GM18508 (cell line): ENCODE data around the gene CACNG8.
"Not testable (repeated sequence)": the region's sequence is repeated elsewhere in the genome, so short reads cannot be mapped to it uniquely, and the experiment has no call there.

ENCODE experiments used
- ATAC-seq: cut with Tn5 transposase; IDR thresholded peaks from one replicate; pipeline ENCODE4 v1.9.1; 2021; ENCODE audit warnings: moderate number of reproducible peaks; ENCODE audit not compliant: insufficient read depth, unreplicated experiment

The CACNG8 gene

DNA sequence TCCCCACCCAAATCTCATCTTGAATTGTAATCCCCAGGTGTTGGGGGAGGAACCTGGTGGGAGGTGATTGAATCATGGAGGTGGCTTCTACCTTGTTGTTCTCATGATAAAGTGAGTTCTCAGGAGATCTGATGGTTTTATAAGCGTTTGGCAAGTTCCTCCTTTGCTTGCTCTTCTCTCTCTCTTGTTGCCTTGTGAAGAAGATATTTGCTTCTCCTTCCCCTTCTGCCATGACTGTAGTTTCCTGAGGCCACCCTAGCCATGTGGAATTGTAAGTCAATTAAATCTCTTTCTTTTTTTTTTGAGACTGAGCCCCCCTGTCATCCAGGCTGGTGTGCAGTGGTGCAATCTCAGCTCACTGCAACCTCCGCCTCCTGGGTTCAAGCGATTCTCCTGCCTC lies 66.6 kb downstream of the CACNG8 start:
- no peak for ATAC-seq

- ATAC-seq = no peak
Observed at GRCh38 chr19:54029930-54030490, 67.3 kb downstream of the CACNG8 start.

DNA sequence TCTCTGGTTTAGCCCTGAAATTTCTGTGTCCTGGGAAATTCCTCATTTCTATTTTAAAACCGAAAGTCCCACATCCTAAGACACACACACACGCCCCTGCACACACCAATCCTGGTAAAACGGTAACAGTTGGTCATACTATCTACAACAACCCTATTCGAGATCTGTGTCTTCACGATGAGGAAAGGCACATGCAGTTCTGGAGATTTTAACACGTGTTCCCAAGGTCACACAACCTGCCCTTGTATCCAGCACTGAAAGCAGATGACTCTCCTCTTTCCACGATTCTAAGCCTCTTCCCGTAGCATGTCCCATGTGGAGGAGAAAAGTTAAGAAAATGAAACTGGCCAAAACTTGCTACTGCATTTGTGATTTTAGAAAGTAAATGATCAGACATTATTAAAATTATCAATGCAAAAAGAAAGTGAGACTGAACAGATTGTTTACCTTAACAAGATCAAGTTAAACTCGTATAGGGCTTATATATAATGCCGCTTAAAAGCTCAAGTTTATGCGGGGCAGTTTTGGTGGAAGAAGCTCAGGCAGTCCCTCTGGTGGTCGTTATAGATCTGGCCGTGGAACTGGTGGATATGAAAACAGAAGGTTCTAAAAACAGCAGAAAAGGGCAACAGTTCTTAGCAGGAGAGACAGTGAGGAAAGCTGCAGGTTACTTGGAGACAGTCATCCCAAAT lies 68.3 kb downstream of the CACNG8 start:
- no peak for ATAC-seq

DNA sequence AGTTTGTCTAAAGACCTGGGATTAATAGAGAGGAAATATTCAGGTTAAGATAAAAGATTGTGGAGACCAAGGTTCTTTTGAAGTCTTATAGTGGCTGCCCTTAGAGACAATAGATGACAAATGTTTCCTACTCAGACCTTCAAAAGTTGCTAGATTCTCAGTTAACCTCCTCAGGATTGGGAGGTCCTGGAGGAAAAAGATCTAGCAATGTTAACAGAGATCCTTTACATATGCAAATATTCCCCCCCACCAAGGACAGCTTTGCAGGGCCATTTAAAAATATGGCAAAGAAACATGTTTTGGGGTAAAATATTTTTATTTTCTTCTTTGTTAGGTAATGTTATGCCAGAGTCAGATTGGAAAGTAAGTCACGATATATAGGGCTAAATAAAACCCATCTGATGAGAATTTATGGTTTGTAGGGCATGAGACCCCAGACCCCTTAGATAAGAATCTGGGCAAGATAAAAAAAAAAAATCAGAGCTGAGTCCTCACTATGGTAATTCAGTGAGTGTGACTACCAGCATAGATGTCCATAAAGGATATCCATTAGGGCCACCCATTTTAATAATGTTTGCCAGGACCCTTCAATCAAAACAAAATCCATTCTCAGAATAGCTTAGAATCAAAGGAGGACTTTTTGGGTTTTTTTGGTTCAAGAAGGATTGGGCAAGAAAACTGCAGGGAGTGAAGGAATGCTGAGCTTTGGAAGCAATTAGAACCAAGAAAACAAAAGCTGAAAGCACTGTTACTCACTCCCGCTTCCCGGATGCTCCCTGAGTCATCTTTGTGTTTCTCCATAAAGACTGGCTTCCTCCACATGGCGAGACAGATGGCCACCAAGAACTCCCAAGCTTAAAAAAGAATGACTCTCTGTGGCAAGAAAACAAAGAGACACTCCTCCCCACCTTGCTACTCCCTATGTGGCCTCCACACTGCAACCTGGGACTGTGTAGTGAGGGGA lies 72.8 kb downstream of the CACNG8 start:
- ATAC-seq = no peak

DNA sequence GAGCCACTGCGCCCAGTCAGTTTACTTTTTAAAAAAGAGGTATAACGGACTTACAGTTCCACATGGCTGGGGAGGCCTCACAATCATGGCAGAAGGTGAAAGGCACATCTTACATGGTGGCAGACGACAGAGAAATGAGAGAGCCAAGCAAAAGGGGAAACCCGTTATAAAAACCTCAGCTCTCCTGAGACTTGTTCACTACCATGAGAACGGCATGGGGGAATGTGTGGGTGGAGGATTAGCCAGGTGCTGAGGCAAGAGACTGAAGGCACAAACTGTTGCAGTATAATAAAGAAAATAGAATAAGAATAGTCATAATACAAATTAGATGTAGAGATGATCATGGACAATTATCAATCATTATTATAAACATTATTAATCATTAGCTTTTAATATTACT lies 73.8 kb downstream of the CACNG8 start:
- ATAC-seq = not testable (repeated sequence)
